GM23248 (cell line): ENCODE data around the gene DAZL.

Source experiments
- EZH2 ChIP-seq: fragments of 200-600 bp; sonication (generic); IDR thresholded peaks from 2 replicates; pipeline ENCODE4 v1.6.1; 2018; ENCODE audit warnings: antibody characterized with exemption, mild to moderate bottlenecking; ENCODE audit not compliant: insufficient read depth, poor library complexity, severe bottlenecking
- EZH2phosphoT487 ChIP-seq: fragments of 200-600 bp; sonication (generic); IDR thresholded peaks from 2 replicates; pipeline ENCODE4 v1.6.1; 2018; ENCODE audit warnings: antibody characterized with exemption, moderate library complexity, mild to moderate bottlenecking, low read depth; ENCODE audit not compliant: insufficient read depth

DNA sequence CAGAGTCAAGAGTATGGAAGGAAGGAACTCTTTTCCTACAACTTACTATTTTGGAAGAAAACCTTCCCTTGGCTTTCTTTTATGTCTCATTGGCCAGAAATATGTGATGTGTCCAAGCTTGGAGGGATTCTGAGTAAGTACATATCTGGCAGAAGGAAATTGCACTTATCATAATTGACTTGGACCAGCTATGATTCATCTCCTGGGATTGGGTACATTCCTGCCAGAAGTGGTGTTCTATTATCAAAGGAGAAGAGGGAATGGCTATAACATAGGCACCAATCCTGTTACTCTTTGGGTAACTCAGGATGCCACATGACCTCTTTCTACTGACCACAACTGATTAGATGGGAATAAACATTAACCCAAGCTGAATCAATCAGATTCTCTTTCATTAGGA is 13.5 kb upstream of the DAZL start:
- TF ChIP-seq EZH2phosphoT487 (no peak), EZH2 (no peak)
